ENCODE data around the gene CNR2.

- no peak for TF ChIP-seq CTCF (IDR thresholded peaks at IDR 0.05)
- no peak for TF ChIP-seq REST (IDR thresholded peaks at IDR 0.05)
- TF ChIP-seq ELK1 (IDR thresholded peaks at IDR 0.05; ENCODE audit: low read depth, low read length), result no peak
- TF ChIP-seq CHD4 (IDR thresholded peaks at IDR 0.05; ENCODE audit: borderline replicate concordance), result no peak
- no peak for TF ChIP-seq KDM1A (IDR thresholded peaks at IDR 0.05; ENCODE audit: low read depth)
- no peak for TF ChIP-seq POLR2AphosphoS2 (conservative IDR thresholded peaks at IDR 0.05; ENCODE audit: low read length)
- no peak for TF ChIP-seq CEBPB (IDR thresholded peaks at IDR 0.05)
- no peak for TF ChIP-seq EP300 (IDR thresholded peaks at IDR 0.05)
- TF ChIP-seq FOSL2 (IDR thresholded peaks at IDR 0.05), result no peak
- TF ChIP-seq FOSL2 (CRISPR knock-in tag; IDR thresholded peaks at IDR 0.05), result no peak
- TF ChIP-seq MAFK (IDR thresholded peaks at IDR 0.05; ENCODE audit: partially characterized antibody), result no peak
- TF ChIP-seq POLR2A (IDR thresholded peaks at IDR 0.05; ENCODE audit: low read length), result no peak
Measured at GRCh38 chr1:23925279-23925678, 12.1 kb upstream of the CNR2 start.

Data from A549 (cell line).